Stimulated activated CD4-positive, alpha-beta T cell treated with anti-CD3 and anti-CD28 coated beads, TNF-alpha, amount 100 ng/mL, for 4 hours (primary cell): ENCODE results near the gene IGSF6.
A peak's percentile ranks its signal among the peaks of the same experiment; 100 is the strongest.
"Not testable (repeated sequence)": the region's sequence is repeated elsewhere in the genome, so short reads cannot be mapped to it uniquely, and the experiment has no call there.

ENCODE experiments used
- DNase-seq, 3 experiments: peaks; one replicate each; pipeline ENCODE4 v3.0.0-alpha.2; 2020; ENCODE audit warnings: low read depth in 3 of 3

The IGSF6 gene

DNA sequence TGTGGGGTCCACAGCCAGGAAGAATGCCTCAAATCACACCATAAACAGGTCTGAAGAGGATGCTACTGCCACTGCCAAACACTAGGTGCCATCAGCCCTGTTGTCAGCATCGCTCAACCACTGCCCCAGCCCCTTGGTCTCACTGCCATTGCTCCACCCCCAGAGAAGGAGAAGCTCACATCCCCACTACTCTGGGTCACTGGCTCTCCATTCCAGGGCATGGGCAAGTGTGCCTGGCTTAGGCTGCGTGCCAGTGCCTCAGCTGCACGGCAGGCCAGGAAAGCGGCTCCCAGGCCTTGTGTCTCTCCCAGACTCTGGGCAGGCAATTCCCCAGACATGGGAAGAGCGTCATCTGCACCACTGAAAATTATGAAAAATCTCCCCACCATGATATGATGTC is 1.2 kb upstream of the IGSF6 start:
- no peak for DNase-seq

DNA sequence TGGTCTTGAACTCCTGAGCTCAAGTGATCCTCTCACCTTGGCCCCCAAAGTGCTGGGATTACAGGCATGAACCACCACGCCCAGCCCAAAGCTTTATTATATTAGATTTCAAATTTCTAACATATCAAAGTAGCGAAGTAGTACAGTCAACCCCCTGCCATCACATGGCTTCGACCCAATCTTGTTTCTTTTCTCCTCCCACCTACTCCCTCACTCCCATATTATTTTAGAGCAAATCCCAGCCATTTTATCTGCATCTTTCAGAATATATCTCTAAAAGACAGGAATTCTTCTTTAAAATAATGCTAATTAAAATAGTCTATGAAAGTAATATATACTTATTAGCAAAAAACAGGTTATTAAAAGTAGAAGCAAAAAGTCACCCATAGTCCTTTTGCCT is 893 bp downstream of the IGSF6 start:
- no peak for DNase-seq

DNA sequence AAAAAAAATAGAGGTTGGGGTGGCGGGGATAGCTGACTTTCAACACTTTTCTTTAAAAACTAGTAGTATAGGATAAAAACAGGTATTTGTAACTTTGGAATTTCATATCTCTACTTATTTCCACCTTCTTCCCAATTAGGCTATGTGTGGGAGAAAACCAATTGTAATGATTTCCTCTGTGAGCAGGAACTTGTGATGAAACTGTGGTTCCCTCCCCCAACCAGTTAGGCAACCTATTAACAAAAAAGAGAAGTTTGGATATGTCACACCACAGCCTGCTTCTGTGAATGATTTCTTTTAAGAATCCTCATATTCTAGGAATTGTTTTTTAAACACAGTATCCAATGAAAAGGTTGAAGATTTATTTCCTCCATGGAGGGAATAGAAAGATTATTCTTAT is 1.9 kb downstream of the IGSF6 start:
- DNase-seq: no peak

DNA sequence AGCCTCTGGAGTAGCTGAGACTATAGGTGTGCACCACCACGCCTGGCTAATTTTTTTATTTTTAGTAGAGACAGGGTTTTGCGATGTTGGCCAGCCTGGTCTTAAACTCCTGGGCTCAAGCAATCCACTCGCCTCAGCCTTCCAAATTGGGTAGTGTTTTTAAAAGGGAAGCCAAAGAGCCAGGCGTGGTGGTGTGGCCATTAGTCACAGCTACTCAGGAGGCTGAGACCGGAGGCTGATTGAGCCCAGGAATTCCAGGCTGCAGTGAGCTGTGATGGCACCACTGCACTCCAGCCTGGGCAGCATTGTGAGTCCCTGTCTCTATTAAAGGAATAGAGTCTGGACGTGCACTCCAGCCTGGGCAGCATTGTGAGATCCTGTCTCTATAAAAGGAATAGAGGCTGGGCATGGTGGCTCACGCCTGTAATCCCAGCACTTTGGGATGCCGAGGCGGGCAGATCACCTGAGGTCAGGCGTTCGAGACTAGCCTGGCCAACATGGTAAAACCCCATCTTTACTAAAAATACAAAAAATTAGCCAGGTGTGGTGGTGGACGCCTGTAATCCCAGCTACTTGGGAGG is 2.5 kb downstream of the IGSF6 start:
- DNase-seq: not testable (repeated sequence)

DNA sequence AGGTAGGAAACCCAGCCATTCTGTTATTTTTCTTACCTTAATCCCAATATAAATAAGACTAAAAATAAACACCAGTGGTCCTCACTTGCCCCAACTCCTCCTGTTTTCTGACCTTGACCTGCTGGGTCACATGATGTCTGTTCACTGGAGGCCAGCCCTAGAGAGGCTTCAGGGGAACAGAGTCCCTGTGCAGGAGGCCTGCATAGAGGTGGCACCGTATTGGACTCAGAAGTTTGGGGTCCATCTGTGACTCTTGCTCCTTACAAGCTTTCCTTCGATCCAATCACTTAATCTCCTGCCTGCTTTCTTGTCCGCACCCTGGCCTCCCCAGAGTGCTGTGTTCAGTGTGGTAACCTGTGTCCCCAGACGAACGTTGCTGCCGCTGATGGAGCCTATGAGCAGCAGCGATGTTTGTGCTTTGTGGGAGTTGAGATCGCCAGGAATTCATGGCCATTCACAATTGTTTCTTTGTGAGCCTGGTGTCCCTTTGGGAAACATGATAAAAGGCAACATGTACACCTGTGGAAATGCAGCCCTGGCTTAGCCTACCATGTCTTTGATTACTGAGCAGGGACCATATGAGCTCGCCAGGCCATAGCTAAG is 4.7 kb downstream of the IGSF6 start:
- DNase-seq: no peak

DNA sequence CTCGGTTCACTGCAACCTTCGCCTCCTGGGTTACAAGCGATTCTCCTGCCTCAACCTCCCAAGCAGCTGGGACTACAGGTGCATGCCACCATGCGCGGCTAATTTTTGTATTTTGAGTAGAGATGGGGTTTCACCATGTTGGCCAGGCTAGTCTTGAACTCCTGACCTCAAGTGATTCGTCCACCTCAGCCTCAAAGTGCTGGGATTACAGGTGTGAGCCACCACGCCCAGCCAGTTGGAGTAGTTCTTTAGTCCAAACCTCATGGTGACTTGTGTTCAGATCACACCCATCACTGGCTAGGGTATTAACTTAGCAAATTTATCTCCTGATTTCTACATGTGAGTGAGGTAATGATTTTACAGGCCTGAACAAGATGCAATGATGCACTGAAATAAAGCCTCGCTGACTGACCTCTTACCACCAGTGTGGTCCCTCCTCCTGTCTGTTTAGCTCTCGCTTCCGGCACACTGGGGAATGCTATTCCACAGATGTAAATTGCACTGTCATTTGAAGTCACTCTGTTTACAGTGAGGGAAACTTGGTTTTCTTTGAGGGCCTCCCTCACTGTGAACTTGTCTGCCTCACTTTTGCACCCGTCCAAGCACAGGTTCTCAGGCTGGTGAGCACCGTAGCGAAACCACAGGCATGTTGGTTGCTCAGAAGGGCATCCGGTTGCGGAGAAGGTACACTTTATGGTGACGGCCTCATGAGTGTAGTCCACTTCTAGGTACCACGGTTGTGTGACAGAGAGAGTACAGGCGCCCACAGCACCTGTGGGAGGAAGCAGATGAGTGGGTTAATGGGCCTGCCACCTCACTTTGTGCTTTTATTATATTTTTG is 5.5 kb downstream of the IGSF6 start:
- peak; percentile 21 to 54 (median 40) for DNase-seq

DNA sequence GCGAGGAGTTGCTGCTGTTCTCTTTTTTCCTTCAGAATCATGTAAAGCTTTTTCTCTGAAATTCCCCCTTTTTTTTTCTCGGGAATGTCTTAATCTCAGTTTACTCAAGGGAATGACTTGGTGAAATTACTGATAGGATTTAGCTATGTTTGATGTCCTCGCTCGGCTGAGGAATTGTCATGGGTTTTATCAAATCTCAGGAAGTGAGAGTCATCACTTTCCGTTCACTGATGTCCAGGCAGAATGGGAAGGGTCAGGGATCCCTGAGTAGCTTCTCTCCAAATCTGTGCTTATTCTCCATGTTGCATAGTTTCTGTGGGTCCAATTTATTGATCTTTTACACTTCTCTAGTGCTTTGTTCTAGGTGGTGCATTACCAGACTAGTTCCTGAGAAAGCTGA is 6.3 kb downstream of the IGSF6 start:
- no peak for DNase-seq

DNA sequence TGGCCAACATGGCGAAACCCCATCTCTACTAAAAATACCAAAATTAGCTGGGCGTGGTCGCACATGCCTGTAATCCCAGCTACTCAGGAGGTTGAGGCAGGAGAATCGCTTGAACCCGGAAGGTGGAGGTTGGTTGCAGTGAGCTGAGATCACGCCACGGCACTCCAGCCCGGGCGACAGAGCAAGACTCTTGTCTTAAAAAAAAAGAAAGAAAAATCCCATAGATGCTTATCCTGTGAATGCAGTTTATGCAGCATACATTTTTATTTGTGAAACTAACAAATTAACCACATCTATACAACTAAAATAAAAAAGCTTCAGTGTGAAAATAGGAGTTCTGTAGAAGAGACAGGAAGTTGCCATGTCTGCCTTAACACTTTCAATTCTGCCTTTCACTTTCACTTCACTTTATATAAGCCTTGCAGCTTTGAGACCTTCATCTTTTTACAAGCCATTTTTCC is 7.1 kb downstream of the IGSF6 start:
- DNase-seq: no peak

DNA sequence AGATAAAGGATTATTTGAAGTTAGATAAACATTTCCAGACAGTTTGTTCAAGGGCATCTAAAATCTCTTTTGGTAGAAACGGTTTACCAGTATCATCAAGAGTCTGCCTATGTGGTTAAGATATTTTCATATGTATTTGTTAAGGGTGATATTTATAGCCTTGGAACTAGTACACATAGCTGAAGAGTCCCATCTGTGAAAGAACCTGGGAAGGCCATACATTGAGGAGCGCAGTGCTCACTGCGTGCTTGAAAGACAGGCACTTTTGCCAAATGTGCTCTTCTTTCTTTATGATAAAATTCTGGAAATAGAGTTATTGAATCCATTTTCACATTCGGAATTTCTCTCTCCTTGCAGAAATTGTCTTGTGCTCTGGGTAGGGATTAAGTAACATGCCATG is 7.7 kb downstream of the IGSF6 start:
- no peak for DNase-seq

DNA sequence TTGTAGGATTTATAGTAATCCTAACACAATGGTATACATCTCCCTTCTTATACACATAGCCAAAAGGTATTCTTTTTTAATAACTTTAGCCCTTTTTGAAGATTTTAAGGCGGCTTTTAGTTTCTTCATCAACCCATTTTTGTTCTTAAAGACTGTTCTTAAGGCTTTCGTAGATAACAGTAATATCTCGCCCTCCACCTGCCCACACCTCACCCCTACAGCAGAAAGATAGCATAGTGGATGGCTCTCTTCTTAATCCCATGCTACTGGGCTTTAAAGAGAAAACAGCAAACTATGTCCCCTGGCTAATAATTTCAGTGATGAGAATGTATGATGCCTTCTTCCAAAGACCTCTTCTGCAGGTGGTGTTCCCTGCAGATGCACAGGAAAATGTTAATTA is 8.6 kb downstream of the IGSF6 start:
- DNase-seq: no peak

DNA sequence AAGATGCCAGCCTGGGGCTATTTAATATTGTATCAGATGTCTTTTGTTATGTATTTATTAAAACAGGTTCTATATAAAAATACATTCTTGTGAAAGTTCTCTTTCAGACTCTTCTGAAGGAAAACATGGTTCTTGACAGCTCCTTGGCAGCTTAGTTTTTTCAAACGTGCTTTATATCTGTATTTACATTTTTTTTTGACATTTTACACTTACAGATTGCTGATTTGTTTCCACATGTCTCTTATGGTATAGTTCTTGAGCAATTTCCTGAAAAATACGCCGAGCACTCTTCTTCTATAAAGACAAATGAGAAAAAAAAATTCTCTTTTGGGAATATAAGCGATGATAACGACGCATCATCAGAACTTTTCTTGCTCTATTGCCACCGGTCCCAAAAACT is 9.5 kb downstream of the IGSF6 start:
- DNase-seq: no peak

DNA sequence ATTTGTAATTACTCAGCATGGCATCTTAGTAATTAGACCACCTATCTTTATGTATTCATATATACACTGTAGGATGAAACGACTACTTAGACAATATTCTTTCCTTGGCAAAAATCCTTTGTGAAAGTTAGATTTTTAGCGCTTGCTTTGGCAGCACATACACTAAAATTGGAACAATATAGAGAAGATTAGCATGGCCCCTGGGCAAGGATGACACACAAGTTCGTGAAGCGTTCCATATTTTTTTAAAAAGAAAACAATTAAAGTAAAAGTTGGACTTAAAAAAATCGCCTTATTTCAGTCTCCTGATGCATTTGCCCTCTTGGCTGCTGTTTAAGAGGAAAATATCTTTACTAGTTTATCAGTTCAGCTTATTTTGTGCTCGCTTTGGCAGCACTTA is 10.5 kb downstream of the IGSF6 start:
- no peak for DNase-seq

DNA sequence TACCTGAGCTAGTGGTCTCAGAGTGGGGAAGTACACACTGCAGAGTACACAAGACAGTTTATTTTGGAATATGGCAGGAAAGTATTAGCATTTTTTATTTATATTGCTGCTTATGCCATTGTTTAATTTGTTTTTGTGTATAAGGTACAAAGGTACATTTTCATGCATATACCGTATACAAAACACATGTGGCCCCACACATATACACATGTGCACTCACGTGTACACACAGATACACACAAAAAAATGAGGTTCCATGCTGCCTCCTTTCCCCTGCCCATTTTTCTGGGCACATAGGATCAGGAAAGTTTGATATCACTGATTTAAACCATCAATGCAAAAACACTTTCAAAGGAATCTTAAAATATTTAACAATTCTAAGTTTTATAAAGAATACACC is 12.9 kb downstream of the IGSF6 start:
- DNase-seq: no peak

DNA sequence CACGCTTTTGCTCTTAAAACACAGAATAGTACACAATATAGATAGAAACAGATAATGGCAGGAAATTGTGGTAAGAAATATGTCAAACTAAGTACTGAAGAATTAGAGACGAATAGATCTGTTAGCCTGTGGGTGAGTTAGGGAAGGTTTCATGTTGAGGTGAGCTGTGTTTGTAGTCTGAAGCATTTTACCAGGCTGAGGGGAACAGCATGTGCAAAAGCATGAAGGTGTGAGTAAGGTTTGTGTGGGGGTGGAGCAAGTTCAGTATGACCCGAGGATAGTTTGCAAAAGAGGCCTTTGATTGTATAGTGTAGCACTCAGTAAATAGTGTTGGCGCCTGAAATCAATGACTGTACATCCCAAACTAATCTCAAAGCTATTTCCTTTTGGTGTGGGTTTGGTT is 13.8 kb downstream of the IGSF6 start:
- no peak for DNase-seq

DNA sequence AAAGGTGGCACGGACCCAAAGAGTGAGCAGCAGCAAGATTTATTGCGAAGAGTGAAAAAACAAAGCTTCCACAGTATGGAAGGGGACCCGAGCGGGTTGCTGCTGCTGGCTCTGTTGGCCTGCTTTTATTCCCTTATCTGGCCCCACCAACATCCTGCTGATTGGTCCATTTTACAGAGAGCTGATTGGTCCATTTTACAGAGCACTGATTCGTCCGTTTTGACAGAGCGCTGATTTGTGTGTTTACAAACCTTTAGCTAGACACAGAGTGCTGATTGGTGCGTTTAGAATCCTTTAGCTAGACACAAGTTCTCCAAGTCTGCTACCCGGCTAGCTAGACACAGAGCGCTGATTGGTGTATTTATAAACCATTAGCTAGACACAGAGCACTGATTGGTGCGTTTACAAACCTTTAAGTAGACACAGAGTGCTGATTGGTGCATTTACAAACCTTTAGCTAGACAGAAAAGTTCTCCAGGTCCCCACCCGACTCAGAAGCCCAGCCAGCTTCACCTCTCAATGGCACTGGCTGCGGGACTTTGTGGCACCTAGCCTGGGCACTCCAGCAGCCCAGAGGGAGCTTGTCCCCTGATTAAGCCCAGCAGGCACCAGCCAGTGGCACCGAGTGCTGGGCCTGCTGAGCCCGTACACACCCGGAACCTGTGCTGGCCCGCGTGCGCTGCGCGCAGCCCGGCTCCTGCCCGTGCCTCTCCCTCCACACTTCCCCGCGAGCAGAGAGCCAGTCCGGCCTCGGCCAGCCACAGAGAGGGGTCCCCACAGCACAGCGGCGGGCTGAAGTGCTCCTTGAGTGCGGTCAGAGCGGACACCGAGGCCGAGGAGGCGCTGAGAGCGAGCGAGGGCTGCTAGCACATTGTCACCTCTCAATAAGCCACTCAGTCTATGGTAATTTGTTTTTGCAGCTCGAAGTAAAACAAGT is 15.1 kb downstream of the IGSF6 start:
- DNase-seq: no peak

DNA sequence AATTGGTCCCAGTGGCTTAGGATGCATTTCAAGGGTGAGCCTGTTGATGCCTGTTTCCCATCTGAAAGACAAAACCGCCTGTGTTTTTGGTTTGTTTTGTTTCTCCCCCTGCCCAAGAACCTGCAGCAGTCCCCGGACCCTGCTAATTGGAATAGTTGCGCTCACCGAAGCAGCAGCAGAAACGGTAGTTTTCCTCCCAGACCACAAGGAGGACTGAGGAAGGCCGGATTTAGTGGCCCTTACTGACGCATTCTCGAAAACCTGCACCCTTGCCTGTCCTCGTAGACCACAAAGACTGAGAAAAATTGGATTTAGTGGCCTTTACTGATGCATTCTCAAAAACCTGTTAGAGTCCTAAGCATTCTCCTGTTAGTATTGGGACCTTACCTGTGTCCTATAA is 16.7 kb downstream of the IGSF6 start:
- DNase-seq: not testable (repeated sequence)

DNA sequence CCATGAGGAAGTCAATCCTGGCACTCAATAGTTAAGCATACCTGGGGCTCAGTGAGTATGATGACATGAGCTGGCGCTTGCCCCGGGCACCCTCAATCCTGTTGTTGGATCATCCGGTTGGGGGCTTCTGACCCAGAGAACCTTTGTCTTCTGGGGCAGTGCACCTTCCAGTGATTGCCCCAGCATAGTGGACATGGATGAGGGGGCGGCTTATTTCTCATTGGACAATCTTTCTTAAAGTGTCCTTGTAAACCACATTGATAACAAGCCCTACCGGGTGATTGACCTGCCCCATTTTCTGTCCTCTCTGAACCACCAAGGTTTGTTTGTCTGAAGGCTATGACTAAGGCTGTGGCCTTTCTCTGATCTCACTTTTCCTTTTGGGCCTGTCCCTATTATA is 18.2 kb downstream of the IGSF6 start:
- no peak for DNase-seq

DNA sequence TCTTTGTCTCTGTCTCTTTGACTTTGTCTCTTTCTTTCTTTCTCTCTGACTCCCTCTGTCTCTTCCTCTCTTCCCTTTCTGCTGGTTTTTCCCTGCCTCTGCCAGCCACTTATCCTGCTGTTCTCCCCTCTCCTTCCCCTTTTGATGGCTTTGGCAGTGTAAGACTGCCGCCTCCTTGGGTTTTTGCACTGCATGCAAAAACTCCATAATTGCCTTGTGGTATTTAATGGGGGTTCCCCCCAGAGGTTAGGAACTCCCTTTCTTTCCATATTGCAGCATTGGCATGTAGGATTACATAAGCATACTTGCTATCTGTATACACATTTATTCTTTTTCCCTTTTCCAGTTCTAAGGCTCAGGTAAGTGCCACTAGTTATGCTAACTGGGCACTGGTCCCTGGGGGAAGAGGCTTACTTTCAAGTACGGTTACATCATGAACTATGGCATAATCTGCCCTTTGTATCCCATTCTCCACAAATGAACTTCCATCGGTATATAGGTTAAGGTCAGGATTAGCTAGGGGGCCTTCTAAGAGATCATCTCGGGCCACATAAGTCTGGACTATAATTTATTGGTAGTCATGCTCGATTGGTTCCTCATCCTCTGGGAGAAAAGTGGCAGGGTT is 20.3 kb downstream of the IGSF6 start:
- not testable (repeated sequence) for DNase-seq

DNA sequence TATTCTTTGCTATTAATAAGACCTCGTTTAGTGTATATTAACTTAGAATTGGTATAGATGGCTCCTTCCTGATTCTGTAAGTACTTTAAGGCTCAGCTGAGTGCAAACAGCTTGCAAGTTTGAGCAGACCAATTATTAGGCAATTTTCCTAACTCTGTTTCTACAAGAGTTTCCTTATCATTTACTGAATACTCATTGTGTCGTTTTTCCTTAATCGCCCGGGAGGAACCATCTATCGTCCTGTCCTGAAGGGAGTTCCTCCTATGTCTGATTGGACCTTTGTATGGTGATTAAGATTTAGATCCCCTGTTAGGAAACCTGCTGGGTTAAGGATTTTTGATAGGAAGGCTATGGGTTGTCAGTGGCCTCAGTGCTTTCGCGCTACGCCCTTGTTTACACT is 21.0 kb downstream of the IGSF6 start:
- not testable (repeated sequence) for DNase-seq

DNA sequence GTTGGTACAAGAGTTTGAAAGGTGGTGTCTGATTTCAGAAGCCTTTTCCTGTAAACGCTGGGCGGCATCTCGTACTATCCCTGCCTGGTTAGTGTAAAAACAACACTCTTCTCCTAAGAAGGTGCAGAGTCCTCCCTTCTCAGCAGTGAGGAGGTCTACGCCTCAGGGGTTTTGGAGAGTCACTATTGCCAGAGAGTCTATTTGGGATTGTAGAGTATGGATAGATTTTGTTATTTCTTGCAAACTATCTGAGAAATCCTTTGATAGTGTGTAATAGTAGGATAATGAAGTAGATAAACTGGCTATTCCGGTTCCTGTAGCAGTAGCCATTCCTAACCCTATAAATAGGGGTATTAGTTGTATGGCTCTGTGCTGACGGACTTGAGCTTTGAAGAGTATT is 21.5 kb downstream of the IGSF6 start:
- not testable (repeated sequence) for DNase-seq
